Esophagus muscularis mucosa (tissue), 4 donors: ENCODE data around the gene DOCK10.

Experiments
- CTCF ChIP-seq, 3 experiments: fragments of 200-600 bp in 2 of 3; fragments of 450-650 bp in 1 of 3; sonication (generic) in 2 of 3; IDR thresholded peaks; one replicate each; pipeline ENCODE4 v1.5.1; 2017 to 2019; ENCODE audit warnings: antibody characterized with exemption in 3 of 3, mild to moderate bottlenecking in 2 of 3, moderate library complexity in 1 of 3
- EP300 ChIP-seq: sonication (generic); formaldehyde crosslinking; IDR thresholded peaks from one replicate; pipeline ENCODE4 v1.6.1; 2017; ENCODE audit warnings: antibody characterized with exemption
- POLR2A ChIP-seq: fragments of 450-650 bp; IDR thresholded peaks from one replicate; pipeline ENCODE4 v1.6.1; 2017; ENCODE audit warnings: antibody characterized with exemption, moderate library complexity, mild to moderate bottlenecking, low read depth

GRCh38 chr2:224937887-224938286, 104.4 kb downstream of the DOCK10 start:
- no peak for TF ChIP-seq CTCF (IDR thresholded peaks at IDR 0.05)
- TF ChIP-seq POLR2A: no peak
- no peak for TF ChIP-seq EP300
